ENCODE results near the gene NRIP1. TPM values are rescaled to one million over a fixed set of nuclear protein-coding genes. Genes with fewer than 3 reads are reported as not detected.

Gene NRIP1
- total RNA-seq = 10 to 100 TPM; 16.0 to 24.8 TPM

GRCh38 chr21:15064576-15065391, at the start of gene NRIP1:
Gene NRIP1 (minus strand): TSS chr21:15065000. CDS start chr21:14968192, 96,808 bp downstream.
- Mint-ChIP-seq H3K27me3 (peaks cover 0 to 4% of the 10 kb centered on the region in 2 donors), H3K36me3 (no peaks in the 10 kb centered on the region), H3K9me3 (no peaks in the 10 kb centered on the region), H3K4me3 (peak within 1 kb of the TSS; percentile 95), H3K27ac (peak within 1 kb of the TSS; percentile 89 to 96), H3K4me1 (ENCODE audit: low read depth in 2 of 2) (peaks cover 39 to 43% of the 10 kb centered on the region in 2 donors)
- ATAC-seq (peak; percentile 92 to 93), DNase-seq (ENCODE audit: low spot score) (peak; percentile 92)

GRCh38 chr21:15112858-15113257, 48.1 kb upstream of the NRIP1 start:
- DNase-seq (ENCODE audit: low spot score) (no peak), ATAC-seq (no peak)
- no peak overlapping the region for H3K27ac Mint-ChIP-seq
- H3K4me3 Mint-ChIP-seq = no peak overlapping the region
- H3K4me1 Mint-ChIP-seq (ENCODE audit: low read depth in 2 of 2) = no peaks in the 10 kb centered on the region
- H3K36me3 Mint-ChIP-seq = no peaks in the 10 kb centered on the region
- peaks cover 10 to 23% of the 10 kb centered on the region in 2 donors for H3K27me3 Mint-ChIP-seq
- no peaks in the 10 kb centered on the region for H3K9me3 Mint-ChIP-seq

- Mint-ChIP-seq H3K27ac (no peak overlapping the region), H3K9me3 (no peaks in the 10 kb centered on the region), H3K36me3 (no peaks in the 10 kb centered on the region), H3K27me3 (peaks cover 6 to 19% of the 10 kb centered on the region in 2 donors), H3K4me3 (no peak overlapping the region), H3K4me1 (ENCODE audit: low read depth in 2 of 2) (no peaks in the 10 kb centered on the region)
- DNase-seq (ENCODE audit: low spot score) = no peak
- no peak for ATAC-seq
Measured at GRCh38 chr21:15108801-15109200, 44.0 kb upstream of the NRIP1 start.

GRCh38 chr21:15104470-15104869, 39.7 kb upstream of the NRIP1 start:
- no peak overlapping the region for H3K4me3 Mint-ChIP-seq
- DNase-seq (ENCODE audit: low spot score) (no peak), ATAC-seq (no peak)
- H3K36me3 Mint-ChIP-seq = no peaks in the 10 kb centered on the region
- peaks cover 3 to 6% of the 10 kb centered on the region in 2 donors for H3K27me3 Mint-ChIP-seq
- H3K27ac Mint-ChIP-seq = no peak overlapping the region
- H3K9me3 Mint-ChIP-seq = no peaks in the 10 kb centered on the region
- no peaks in the 10 kb centered on the region for H3K4me1 Mint-ChIP-seq (ENCODE audit: low read depth in 2 of 2)

- no peak overlapping the region for H3K27ac Mint-ChIP-seq
- no peaks in the 10 kb centered on the region for H3K4me1 Mint-ChIP-seq (ENCODE audit: low read depth in 2 of 2)
Measured at GRCh38 chr21:15098908-15099307, 34.1 kb upstream of the NRIP1 start.

DNA sequence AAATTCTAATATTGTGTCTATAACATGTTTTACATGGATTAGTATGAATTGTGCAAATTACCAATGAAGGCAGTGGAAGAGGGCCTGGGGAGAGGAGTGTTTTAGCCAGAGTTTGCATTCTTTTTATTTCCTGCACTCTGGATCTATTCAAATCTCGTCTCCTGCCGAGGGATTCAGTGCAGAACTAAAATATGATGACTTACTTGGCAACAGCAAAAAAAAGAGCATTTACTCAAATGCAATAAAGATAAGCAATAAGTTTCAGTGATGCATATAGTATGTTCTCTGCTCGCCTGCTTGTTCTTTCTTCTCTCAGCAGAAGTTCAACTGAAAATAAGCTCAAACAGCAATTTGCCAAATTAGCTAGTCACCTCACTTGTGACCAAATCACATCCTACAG, 33.4 kb upstream of the NRIP1 start:
- no peaks in the 10 kb centered on the region for H3K9me3 Mint-ChIP-seq
- no peak for ATAC-seq
- no peaks in the 10 kb centered on the region for H3K4me1 Mint-ChIP-seq (ENCODE audit: low read depth in 2 of 2)
- no peak overlapping the region for H3K27ac Mint-ChIP-seq
- H3K36me3 Mint-ChIP-seq = no peaks in the 10 kb centered on the region
- DNase-seq (ENCODE audit: low spot score) = no peak
- peaks cover 6 to 10% of the 10 kb centered on the region in 2 donors for H3K27me3 Mint-ChIP-seq
- no peak overlapping the region for H3K4me3 Mint-ChIP-seq

More at GRCh38 chr21:15098908-15099307, 34.1 kb upstream of the NRIP1 start:
- Mint-ChIP-seq H3K27me3 (peaks cover 5 to 10% of the 10 kb centered on the region in 2 donors), H3K9me3 (no peaks in the 10 kb centered on the region), H3K36me3 (no peaks in the 10 kb centered on the region), H3K4me3 (no peak overlapping the region)
- ATAC-seq (no peak), DNase-seq (ENCODE audit: low spot score) (no peak)

DNA sequence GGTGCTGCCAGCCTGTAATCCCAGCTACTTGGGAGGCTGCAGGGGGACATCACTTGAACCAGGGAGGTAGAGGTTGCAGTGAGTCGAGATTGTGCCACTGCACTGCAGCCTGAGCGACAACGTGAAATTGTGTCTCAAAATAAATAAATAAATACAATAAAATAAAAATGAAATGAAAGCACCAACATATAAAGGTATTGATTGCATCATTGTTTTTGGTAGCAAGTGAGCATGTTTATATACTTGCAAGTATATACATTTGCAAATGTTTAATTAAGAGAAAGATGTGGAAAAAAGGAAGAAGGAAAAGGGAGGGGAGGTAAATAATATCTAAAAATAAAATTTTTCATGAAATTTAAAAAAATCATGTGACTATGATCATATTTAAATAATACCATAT, 32.8 kb upstream of the NRIP1 start:
- no peak overlapping the region for H3K4me3 Mint-ChIP-seq
- H3K4me1 Mint-ChIP-seq (ENCODE audit: low read depth in 2 of 2) = no peaks in the 10 kb centered on the region
- H3K27ac Mint-ChIP-seq = no peak overlapping the region
- ATAC-seq (no peak), DNase-seq (ENCODE audit: low spot score) (no peak)
- H3K9me3 Mint-ChIP-seq = no peaks in the 10 kb centered on the region
- H3K36me3 Mint-ChIP-seq = no peaks in the 10 kb centered on the region
- H3K27me3 Mint-ChIP-seq = peaks cover 6 to 10% of the 10 kb centered on the region in 2 donors

GRCh38 chr21:15096146-15096545, 31.3 kb upstream of the NRIP1 start:
- no peak for DNase-seq (ENCODE audit: low spot score)
- H3K27me3 Mint-ChIP-seq = peaks cover 6 to 10% of the 10 kb centered on the region in 2 donors
- H3K36me3 Mint-ChIP-seq = no peaks in the 10 kb centered on the region
- no peak overlapping the region for H3K27ac Mint-ChIP-seq
- no peak overlapping the region for H3K4me3 Mint-ChIP-seq
- H3K9me3 Mint-ChIP-seq = no peaks in the 10 kb centered on the region
- H3K4me1 Mint-ChIP-seq (ENCODE audit: low read depth in 2 of 2) = no peaks in the 10 kb centered on the region
- no peak for ATAC-seq

- DNase-seq (ENCODE audit: low spot score) = no peak
- ATAC-seq = no peak
- Mint-ChIP-seq H3K4me1 (ENCODE audit: low read depth in 2 of 2) (no peaks in the 10 kb centered on the region), H3K4me3 (no peak overlapping the region), H3K27ac (no peak overlapping the region), H3K9me3 (no peaks in the 10 kb centered on the region), H3K27me3 (peaks cover 6 to 11% of the 10 kb centered on the region in 2 donors), H3K36me3 (no peaks in the 10 kb centered on the region)
Measured at GRCh38 chr21:15095326-15095725, 30.5 kb upstream of the NRIP1 start.

GRCh38 chr21:15094706-15095105, 29.9 kb upstream of the NRIP1 start:
- ATAC-seq (no peak), DNase-seq (ENCODE audit: low spot score) (no peak)
- H3K27ac Mint-ChIP-seq = no peak overlapping the region
- no peak overlapping the region for H3K4me3 Mint-ChIP-seq
- no peaks in the 10 kb centered on the region for H3K9me3 Mint-ChIP-seq
- no peaks in the 10 kb centered on the region for H3K36me3 Mint-ChIP-seq
- peaks cover 8 to 17% of the 10 kb centered on the region in 2 donors for H3K27me3 Mint-ChIP-seq
- H3K4me1 Mint-ChIP-seq (ENCODE audit: low read depth in 2 of 2) = no peaks in the 10 kb centered on the region

GRCh38 chr21:15093216-15093615, 28.4 kb upstream of the NRIP1 start:
- no peaks in the 10 kb centered on the region for H3K4me1 Mint-ChIP-seq (ENCODE audit: low read depth in 2 of 2)
- ATAC-seq (no peak), DNase-seq (ENCODE audit: low spot score) (no peak)
- H3K9me3 Mint-ChIP-seq = no peaks in the 10 kb centered on the region
- no peak overlapping the region for H3K27ac Mint-ChIP-seq
- H3K4me3 Mint-ChIP-seq = no peak overlapping the region
- peaks cover 8 to 11% of the 10 kb centered on the region in 2 donors for H3K27me3 Mint-ChIP-seq
- no peaks in the 10 kb centered on the region for H3K36me3 Mint-ChIP-seq

DNA sequence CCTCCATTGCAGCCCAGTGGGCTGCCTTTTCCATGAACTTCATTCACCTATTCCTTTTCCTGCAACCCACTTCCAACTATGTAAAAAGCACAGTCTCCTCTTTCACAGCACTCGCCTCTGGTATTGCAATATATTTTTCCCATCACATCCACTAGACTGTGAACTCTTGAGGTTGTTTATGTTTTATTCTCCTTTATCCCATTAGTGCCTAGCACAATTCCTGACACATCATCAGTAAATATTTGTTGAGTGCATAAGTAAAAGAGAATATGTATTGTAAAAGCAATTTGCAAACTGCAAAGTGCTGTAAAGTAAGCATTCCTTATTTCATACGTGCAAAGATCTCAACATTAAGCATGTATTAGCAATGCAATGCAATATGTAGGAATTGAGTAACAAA, 27.9 kb upstream of the NRIP1 start:
- H3K4me1 Mint-ChIP-seq (ENCODE audit: low read depth in 2 of 2) = no peaks in the 10 kb centered on the region
- H3K9me3 Mint-ChIP-seq = no peaks in the 10 kb centered on the region
- no peaks in the 10 kb centered on the region for H3K36me3 Mint-ChIP-seq
- H3K27ac Mint-ChIP-seq = no peak overlapping the region
- no peak overlapping the region for H3K4me3 Mint-ChIP-seq
- DNase-seq (ENCODE audit: low spot score) = no peak
- peaks cover 8 to 11% of the 10 kb centered on the region in 2 donors for H3K27me3 Mint-ChIP-seq
- ATAC-seq = no peak

DNA sequence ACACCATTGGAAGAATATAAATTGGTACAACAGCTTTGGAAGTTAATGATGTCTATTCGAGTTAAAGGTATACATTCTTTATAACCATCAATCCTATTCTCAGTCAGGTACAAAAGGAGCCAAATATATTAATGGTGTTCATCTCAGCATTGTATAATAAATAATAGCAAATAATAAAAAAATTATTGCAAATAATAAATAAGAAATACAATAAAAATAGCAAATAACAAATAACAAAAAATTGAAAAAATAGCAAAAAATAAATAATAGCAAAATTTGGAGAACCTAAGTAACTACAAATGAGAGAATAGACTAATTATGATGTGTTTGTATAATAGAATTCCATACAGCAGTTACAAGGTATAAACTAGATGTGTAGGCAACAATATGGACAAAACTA, 25.6 kb upstream of the NRIP1 start:
- no peak overlapping the region for H3K27ac Mint-ChIP-seq
- no peak for ATAC-seq
- no peaks in the 10 kb centered on the region for H3K36me3 Mint-ChIP-seq
- peaks cover 5 to 11% of the 10 kb centered on the region in 2 donors for H3K27me3 Mint-ChIP-seq
- H3K4me3 Mint-ChIP-seq = no peak overlapping the region
- no peaks in the 10 kb centered on the region for H3K9me3 Mint-ChIP-seq
- H3K4me1 Mint-ChIP-seq (ENCODE audit: low read depth in 2 of 2) = no peaks in the 10 kb centered on the region
- DNase-seq (ENCODE audit: low spot score) = no peak

- ATAC-seq (no peak), DNase-seq (ENCODE audit: low spot score) (no peak)
- no peaks in the 10 kb centered on the region for H3K4me1 Mint-ChIP-seq (ENCODE audit: low read depth in 2 of 2)
- H3K27ac Mint-ChIP-seq = no peak overlapping the region
- H3K4me3 Mint-ChIP-seq = no peak overlapping the region
- no peaks in the 10 kb centered on the region for H3K36me3 Mint-ChIP-seq
- peaks cover 6 to 11% of the 10 kb centered on the region in 2 donors for H3K27me3 Mint-ChIP-seq
- H3K9me3 Mint-ChIP-seq = no peaks in the 10 kb centered on the region
Measured at GRCh38 chr21:15088488-15088887, 23.7 kb upstream of the NRIP1 start.

Data from natural killer cell treated with Interleukin-12 subunit alpha and Interleukin-12 subunit beta and Interleukin-15 and Interleukin-18, amount 100 ng/mL, for 72 hours (primary cell).